ENCODE data around the gene LYST.

DNA sequence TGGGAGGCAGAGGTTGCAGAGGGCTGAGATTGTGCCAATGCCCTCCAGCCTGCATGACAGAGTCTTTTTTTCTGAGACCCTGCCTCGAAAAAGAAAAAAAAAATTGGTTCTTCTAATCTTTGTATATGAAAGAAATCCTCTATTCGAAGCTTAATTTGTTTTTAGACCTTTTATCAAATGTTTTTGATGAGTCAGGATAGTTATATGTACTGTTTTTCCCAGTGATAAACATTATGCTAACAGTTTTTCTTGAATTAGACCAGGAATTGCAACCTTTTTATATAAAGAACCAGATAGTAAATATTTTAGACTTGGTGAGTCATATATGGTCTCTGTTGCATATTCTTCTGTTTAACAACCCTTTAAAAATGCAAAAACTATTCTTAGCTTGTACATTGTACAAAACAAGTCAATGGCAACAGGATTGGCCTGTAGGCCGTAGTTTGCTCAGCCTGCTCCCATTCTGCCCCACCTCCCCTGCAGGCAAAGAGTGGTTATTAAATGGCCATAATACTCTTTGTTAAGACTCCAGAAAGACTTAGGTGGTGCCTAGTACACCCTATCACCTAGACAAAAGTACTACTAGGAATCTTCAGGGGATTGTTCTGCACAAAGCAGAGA is 45.2 kb downstream of the LYST start:
- TF ChIP-seq, protein P1, sequence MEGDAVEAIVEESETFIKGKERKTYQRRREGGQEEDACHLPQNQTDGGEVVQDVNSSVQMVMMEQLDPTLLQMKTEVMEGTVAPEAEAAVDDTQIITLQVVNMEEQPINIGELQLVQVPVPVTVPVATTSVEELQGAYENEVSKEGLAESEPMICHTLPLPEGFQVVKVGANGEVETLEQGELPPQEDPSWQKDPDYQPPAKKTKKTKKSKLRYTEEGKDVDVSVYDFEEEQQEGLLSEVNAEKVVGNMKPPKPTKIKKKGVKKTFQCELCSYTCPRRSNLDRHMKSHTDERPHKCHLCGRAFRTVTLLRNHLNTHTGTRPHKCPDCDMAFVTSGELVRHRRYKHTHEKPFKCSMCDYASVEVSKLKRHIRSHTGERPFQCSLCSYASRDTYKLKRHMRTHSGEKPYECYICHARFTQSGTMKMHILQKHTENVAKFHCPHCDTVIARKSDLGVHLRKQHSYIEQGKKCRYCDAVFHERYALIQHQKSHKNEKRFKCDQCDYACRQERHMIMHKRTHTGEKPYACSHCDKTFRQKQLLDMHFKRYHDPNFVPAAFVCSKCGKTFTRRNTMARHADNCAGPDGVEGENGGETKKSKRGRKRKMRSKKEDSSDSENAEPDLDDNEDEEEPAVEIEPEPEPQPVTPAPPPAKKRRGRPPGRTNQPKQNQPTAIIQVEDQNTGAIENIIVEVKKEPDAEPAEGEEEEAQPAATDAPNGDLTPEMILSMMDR (IDR thresholded peaks at IDR 0.05; ENCODE audit: extremely low read depth in 1 of 2, insufficient read depth in 1 of 2, low read depth in 1 of 2, low read length in 2 of 2): no peak
- TF ChIP-seq JUN (IDR thresholded peaks at IDR 0.05; ENCODE audit: borderline replicate concordance, insufficient read depth, insufficient read length, low read depth): no peak
- TF ChIP-seq MYC (IDR thresholded peaks at IDR 0.05; ENCODE audit: low read depth, low read length): no peak
- no peak for TF ChIP-seq POLR2A (IDR thresholded peaks at IDR 0.05; ENCODE audit: low read depth, low read length)
- no peak for TF ChIP-seq GATA2 (IDR thresholded peaks at IDR 0.05; ENCODE audit: insufficient read depth, insufficient read length, low read depth, low read length)
- TF ChIP-seq EZH2 (IDR thresholded peaks at IDR 0.05; ENCODE audit: borderline replicate concordance, low read depth, low read length, severe bottlenecking): no peak
- TF ChIP-seq FOS (IDR thresholded peaks at IDR 0.05; ENCODE audit: borderline replicate concordance, insufficient read depth, low read length): no peak
- no peak for TF ChIP-seq POLR2AphosphoS5 (IDR thresholded peaks at IDR 0.05; ENCODE audit: insufficient read depth, low read depth, low read length)
